ENCODE measurements around the gene NPHP4.
"Not testable (repeated sequence)": the region's sequence is repeated elsewhere in the genome, so short reads cannot be mapped to it uniquely, and the experiment has no call there.

Gene NPHP4

DNA sequence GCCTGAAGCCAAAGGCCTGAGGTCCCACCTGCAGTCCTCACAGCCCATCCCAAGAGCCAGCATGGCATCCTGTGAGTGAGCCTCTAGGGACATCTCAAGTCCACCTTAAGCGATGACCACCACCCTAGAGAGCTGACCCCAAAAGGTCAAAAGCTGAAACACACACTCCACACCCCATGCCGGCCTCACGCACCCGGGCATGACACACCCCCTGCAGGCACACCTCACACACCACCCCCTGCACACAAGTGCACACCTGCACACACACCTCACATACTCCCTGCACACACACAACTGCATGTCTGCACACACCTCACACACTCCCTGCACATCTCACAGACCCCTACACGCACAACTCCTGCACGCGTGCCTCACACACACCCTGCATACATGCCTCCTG, 118.7 kb downstream of the NPHP4 start:
- DNase-seq: no peak

DNA sequence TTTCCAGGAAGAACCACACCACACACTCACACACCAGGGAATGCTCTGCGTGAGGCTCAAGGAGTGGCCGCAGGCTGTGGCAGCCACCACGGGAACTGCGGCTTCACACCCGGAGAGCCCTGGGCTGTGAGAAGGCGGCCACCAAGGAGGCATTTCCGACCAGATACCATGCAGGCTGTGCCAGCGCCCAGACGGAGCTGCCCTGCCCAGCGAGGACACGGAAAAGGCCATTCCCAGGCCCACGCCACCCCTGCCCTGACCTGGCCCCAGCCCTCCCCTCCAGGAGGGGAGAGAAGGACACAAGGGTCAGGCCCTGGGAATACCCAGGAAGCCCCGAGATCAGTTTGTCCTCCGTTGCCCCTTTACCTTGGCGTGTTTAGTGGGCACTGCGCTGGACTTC, 119.3 kb downstream of the NPHP4 start:
- DNase-seq: no peak

DNA sequence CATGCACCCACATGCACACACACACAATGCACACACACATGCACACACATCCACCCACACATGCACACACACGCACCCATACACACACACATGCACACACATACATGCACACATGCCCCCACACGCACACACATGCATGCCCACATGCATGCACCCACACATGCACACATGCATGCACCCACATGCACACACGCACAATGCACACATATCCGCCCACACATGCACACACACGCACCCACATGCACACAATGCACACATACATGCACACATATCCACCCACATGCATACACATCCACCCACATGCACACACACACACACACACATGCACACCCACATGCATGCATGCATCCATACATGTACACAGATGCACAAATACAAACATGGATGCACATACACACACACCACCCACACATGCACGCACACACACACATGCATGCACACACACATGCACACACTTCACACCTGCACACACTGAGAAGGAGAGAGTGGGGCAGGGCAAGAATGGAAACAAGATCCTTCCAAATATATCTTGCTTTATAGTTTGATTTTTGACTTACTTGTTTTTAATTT, 123.2 kb downstream of the NPHP4 start:
- no peak for DNase-seq

DNA sequence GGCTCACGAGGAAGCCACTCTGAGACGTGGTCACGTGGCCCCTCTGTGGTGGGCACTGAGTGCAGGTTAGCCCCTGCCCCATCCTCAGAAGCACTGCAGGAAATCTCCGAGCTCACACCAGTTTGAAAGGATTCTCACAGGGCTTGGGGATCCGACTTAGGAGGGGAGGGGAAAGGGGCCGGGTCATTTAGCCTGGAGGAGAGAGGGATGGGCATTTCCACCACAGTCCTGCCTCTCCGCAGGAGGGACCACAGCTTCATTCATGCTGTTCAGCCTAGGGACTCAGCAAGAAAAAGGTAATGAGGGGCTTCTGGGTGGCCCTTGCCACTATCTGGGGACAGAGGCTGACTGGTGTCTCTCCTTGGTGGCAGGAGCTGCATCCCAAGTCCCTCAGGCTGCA, 126.5 kb downstream of the NPHP4 start:
- DNase-seq: no peak

DNA sequence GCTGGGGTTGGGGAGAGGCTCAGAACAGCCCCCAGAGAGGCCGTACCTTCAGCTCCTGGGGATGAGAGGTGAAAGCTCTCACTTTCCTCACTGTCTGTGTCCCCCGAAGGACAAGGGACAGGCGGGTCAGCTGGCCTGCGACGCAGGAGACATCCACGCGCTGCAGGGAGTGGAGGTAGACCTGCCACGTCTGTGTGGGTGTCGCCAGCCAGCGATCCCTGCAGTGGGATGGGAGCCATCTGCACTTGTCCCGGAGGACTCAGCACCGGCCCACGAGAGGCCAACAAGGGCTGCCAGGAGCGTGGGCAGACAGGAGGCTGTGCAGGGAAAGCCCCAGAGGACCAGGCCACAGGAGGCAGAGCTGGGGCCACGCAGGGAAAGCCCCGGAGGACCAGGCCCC, 127.2 kb downstream of the NPHP4 start:
- DNase-seq: no peak

DNA sequence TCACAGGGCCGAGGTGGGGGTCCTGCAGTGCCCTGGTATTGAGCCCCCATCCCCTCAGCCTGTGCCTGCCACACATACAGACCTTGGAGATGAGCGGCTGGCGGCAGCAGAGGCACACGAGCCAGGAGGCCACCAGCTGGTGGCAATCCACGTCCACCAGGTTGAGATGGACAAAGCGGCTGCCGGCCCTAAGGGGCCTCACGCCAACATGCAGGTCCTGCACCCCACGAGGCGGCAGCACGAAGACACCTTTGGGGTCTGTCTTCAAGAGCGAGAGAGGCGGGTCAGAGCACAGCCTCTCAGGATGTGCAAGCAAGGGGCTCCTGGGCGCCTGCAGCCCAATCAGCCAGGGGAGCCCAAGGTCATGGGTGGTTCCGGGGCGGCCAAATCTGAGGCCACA, 128.0 kb downstream of the NPHP4 start:
- DNase-seq: no peak

DNA sequence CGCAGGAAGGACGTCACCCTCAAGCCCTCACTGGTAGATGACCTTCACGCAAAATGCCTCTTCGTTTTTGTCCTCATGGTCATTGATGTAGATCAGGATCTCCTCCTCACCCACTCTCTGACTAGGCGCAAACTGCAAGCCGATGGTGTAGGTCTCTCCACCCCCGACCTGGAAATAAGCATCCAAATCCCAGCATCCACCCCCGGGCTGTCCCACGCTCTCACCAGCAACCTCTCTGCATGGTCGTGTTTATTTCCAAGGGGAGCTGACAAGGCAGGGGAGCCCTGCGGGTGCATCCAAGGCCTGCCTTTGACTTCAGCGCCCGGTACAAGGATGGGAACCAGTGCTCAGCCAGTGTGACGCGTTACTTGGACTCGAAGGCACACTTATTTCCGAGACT, 129.0 kb downstream of the NPHP4 start:
- no peak for DNase-seq

DNA sequence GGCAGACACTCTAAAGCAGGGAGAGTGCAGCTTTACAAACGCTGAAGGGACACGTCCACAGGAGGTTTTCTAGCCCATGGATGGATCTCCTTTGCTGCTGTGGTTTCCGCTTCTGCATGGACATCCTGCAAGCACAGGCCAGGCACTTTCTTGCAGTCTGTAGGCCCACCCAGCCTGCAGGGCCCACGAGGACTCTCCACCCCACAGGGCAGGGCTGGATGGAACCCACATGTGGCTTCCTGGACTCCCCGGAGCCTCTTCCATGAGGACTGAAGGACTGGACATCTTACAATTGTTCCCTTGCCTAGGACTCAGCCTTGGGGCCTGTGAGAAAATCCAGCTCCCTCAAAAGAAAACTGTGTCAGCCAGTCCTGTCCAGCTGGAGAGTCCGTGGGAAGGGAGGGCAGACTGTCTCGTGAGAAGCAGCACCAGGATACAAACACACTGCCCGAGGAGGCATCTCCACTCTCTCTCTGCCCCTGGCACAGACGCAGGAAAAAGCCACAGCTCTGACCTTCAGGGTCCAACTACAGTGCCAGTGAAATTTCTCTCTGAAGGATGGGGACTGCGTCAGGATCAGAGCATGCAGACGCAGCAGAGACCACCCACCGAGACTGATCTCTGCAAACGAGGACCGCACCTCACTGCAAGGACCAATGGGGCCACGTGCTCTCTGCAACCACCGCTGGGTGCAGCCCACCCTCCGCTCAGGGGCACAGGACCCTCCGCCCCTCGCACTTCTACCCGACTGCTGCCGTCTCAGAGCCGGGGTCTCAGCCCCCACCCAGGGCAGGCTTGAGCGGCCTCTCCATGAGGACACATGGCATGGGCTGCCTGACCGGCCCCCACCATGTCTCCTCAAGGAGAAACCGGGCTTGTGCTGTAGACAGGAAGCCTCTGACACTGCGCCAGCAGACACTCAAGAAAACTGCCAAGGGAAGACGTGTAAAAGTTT, 130.1 kb downstream of the NPHP4 start:
- DNase-seq: no peak

DNA sequence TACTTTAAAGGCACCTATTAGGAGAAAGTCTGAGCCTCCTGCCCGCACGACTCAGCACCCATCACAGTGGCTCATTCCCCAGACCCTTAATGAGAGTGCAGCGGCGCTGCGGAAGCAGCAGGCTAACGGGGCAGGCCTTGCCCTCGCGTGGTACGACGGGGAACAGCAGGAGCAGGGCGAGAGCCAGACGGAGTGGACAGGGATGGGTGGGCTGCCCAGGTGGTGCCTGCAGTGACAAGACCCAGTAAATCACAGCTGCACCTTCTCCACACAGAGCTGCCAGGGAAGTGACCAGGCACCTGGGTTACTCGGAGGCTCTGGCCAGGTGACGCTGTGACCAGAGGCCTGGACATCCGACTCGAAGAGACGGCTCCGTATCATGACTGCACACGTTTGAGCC, 131.9 kb downstream of the NPHP4 start:
- no peak for DNase-seq

DNA sequence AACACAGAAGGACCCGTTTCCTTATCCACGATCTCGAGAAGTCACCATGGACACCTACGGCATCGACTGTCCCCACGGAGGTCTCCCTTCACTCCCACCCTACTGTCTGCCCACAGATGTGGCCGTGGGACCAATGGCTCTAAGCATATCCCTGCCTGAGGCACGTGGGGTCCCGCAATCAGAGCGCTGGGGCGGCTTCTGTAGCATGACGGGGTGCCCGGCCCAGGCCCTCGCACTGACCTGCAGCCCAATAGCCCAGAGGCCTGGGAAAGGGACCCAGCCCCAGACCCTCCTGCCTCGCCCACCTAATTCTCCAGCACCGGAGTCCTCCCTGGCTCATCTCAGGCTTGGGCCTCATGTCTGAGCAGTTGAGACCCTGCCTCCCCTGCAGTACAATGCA, 132.5 kb downstream of the NPHP4 start:
- DNase-seq: no peak

DNA sequence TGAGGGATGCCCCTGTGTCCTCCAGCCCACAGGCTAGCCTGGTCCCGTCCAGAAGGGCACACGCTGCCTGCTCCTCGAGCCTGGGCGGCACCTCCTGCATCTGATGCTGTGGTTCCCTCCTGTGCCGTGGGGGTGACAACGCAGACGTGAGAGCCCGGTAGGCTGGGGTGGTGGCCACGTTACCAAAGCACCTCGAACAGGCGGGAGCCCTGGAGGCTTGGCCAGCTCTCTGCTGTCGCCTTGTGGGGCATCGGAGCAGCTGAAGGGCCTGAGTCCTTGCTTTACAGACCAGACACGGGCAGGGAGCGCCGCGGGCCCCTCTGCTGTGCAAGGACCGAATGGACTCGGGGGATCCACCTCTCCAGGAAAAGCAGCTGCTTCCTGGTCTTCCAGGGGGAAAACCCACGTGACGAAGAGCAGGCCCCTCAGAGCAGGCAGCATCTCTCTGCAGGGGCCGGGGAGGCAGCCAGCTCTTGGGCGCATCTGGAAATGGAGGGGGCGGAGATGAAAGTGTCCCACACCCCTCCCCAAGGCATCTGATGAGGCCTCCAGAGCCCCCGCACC, 133.3 kb downstream of the NPHP4 start:
- no peak for DNase-seq

DNA sequence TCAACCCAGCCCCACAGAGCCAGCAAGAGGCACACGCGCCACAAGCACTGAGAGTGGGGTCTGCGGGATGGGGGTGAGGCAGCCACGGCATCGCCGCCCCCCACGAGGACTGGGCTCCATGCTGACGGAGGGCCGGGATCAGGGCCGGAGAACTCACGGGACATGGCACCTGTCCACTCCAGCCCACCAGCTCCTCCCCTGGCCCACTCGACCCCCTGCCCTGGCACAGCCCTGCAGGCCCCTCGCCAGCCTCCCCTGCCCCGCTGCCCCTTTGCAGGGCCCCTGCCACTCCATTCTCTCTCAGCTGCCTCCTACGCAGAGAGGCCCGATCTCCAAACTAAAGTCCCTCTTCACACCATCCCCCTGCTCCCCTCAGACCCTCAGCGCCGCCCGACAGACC, 134.0 kb downstream of the NPHP4 start:
- DNase-seq: no peak

DNA sequence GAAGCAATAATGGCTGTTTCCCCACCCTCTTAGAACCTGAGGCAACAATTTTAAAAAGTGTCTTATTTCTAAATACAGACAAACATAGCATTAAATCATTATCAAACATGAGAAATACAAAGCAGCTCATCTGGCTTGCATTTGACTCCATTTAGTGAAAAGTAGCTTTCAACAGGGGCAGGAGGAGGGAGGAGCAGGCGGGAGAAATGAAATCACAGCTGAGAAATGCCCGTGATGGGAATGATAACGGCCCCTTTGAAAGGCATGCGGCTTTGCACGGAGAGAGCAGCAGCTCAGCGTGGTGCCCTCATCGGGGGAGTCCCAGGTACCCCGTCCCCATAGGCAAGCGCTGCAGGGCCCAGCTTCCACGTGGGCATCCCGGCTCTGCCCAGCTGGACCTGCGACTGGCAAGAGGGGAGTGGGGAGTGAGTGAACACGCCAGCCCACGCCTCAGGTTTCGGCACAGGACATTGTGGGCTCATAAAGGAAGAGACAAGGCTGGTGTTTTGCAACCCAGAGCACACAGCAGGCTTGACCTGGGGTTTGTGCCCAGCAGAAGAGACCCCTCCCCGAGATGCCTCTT, 134.6 kb downstream of the NPHP4 start:
- DNase-seq: no peak

DNA sequence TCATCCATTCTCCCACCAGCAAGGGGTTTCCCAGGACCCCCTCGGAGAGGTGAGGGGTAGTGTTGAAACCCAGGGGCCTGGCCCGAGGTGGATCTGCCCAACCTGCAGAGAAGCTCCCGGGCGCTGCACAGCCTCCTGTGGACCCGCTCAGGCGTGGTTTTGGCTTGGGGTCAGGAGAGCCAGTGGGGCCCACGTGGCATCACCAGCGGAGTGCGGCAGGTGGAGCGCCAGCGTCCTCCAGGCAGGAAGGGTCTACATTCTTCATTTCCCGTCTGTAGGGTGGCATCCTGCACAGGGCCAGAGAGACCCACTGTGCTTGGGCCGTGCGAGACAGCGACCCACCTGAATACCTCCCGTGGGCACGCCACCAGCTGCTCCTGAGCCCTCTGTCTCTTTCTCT, 135.2 kb downstream of the NPHP4 start:
- DNase-seq: no peak

DNA sequence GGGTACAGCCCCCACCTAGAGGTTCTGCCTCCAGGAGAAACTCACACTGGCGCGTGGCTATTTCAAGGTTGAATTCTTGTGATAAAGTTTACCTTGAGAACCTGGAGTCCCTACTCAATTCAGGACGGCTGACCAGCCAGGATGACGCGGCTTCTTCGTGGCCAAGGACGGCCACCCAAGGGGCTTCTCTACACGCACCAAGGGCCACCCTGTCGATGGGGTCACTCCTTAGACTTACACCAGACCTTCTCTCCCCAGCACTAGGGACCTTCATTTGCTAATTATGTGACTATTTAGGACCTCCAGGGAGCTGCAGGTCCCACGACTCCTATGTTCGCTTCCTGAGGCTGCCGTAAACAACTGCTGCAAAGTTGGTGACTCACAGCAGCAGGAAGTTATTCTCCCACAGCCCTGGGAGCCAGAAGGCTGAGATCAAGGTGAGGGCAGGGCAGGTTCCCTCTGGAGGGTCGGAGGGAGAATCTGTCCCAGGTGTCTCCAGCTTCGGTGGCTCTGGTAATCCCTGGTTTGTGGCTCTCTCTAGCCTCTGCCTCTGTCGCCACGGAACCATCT, 135.9 kb downstream of the NPHP4 start:
- no peak for DNase-seq

DNA sequence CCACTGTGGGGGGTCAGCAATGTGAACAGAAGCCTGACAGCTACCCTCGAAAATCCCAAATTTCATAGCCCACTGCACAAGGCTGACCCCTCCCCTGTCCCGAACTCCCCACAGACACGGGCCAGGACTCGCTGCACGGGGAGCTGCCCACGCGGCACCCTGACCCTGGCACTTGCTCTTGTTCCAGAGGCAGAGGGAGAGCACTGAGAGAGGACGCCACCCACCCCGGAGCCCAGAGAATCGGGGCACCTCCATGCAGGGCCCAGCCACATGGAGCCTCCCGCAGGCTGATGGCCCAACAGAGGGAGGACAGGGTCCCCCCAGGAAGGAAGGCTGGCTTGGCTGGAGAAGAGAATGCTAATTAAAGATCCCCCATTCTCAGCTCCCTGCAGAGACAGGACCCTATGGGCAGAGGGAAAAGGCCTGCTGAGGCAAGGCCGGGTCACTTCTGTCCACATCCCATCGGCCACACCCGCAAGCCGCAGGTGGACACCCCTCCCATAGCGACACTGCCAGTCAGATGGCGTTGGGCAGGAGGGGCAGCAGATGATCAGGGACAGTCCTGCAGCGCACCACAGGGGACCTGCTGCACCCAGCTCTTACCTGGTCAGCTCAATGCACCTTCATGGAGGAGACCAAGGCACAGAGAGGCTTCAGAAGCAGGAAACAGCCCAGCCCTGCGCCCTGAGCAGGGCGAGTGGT, 136.9 kb downstream of the NPHP4 start:
- no peak for DNase-seq

DNA sequence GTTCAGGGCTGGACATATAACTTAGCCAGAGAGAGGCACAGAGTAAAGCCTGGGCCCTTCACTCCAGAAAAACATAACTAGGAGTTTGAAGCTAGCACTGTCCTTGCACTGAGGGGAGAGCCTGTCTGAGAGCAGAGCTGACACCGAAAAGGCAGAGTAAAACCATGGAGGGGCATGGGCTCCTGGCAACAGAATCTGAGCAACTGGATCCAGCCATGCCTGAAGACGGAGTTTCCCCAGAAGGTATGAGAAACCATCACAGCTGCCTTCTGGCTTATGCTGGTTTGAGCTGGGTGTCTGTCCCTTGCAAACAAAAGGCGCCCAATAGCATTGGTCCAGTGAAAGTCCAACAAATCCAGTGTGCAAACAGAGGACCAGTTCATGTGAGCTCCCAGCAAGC, 137.5 kb downstream of the NPHP4 start:
- no peak for DNase-seq

DNA sequence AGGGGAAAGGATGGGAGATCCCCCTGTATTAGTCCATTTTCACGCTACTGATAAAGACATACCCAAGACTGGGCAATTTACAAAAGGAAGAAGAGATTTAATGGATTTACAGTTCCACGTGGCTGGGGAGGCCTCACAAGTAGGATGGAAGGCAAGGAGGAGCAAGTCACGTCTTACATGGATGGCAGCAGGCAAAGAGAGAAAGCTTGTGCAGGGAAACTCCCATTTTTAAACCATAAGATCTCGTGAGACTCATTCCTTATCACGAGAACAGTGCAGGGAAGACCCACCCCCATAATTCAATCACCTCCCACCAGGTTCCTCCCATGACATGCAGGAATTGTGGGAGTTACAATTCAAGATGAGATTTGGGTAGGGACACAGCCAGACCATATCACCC, 138.4 kb downstream of the NPHP4 start:
- DNase-seq: not testable (repeated sequence)

DNA sequence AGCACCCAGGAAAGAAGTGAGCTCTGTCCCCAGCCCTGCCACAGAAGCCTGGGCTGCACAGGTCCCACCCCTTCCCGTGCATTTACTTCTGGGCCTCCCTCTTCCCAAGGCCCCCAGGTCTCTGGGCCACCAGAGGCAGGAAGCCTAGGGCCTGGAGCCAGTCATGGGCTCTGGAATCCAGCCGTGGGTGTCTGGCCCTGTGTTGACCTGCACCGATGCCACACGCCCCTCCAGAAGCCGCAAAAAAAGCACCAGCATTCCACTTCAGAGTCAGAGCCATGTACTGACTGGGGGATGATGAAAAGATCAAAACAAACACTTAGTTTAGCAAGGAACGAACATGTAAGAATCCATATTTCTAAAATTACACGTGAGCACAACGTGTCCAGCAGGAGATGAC, 141.7 kb downstream of the NPHP4 start:
- no peak for DNase-seq

DNA sequence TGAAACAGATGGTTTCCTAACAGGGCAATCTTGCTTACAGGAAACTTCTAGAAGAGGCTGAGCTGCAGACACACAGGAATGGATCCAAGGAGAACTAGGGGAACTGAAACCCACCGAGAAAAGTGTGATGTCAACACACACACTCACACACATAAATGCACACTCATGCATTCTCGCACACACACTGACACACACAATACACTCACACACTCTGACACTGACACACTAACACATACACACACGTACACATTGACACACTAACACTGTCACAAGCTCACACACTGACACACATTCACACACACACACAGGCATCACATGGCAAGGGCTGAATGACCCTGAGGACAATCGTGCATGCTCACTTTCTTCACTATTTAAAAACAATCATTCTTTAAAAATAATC, 142.7 kb downstream of the NPHP4 start:
- no peak for DNase-seq

DNA sequence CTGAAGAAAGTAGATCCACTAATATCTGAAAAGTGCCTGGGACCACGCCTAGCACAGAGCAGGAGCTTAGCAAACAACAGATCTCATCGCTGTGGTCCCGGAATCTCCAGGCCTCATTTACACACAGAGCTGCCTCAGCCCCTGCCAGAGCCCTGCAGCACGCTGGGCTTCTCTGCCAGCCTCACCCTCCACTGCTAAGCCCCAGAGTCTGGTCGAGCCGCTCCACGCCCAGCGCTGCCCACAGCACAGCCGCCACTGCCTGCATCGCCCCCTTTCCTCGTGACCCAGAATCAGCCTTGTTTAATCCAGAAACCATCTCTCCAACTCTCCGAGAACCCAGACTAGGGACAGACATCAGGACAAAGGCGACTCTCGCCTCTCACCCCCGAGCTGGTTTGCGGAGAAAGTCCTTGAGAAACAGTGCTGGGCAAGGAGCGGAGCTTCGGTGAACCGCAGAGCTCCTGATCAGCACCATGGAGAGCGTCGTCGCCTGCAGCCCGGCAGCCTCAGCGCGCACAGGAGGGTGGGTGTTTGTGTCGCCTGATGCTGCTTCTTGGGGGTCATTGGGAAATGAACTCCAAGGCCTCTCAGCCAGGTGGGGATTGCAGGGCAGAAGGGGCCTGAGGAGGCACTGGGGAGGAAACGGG, 145.1 kb downstream of the NPHP4 start:
- peak; percentile 5 for DNase-seq

DNA sequence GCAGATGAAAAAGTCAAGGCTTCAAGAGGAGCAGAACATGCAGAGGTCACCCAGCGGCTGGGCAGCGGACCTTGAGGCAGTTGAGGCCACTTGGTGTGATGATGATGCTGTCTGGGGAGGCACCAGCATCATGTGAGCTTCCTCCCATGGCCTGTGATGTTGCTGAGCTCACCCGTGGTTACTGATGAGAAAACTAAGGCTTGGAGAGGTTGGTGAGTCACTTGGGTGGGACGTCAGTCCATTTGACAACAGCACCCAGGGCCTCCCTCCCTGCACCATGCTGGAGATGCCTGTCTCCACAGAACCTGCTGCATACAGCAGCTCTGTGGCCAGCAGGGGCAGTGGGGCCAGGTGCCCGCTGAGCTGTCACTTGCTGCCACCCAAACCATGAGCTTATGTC, 146.8 kb downstream of the NPHP4 start:
- DNase-seq: no peak
